H1 (cell line): ENCODE data around the gene MXRA8. TPM values are rescaled to one million over a fixed set of nuclear protein-coding genes. Genes with fewer than 3 reads are reported as not detected.

Source experiments
- CTCF ChIA-PET: fragments of 300-600 bp; sonication (Branson Sonifier 250); formaldehyde crosslinking; loops from one replicate; lab custom pipeline; 2021; ENCODE audit not compliant: partially characterized antibody; lab: Charles Lee
- POLR2A ChIA-PET: fragments of 300-600 bp; sonication (Branson Sonifier 250); formaldehyde crosslinking; loops from one replicate; lab custom pipeline; 2021; ENCODE audit warnings: inconsistent platforms; ENCODE audit not compliant: partially characterized antibody; lab: Charles Lee
- DNase-seq, 2 experiments: peaks; one replicate each; pipeline versions ENCODE4 v3.0.0 to v3.0.0-alpha.2; 2010 to 2022; ENCODE audit warnings: low spot score in 2 of 2, low read depth in 1 of 2, mixed read lengths in 1 of 2
- FAIRE-seq: peaks from 2 replicates; lab custom pipeline; 2011; peaks lifted over from hg19 to GRCh38; lab: Jason Lieb, UNC
- H2AFZ ChIP-seq: 2 replicates; pipeline ENCODE4 v1.8.1; 2012; ENCODE audit warnings: low read length, inconsistent platforms
- H2AK5ac ChIP-seq: 2 replicates; pipeline ENCODE4 v1.6.1; 2013; ENCODE audit warnings: low read depth, low read length
- H2BK120ac ChIP-seq: replicated peaks from 2 replicates; pipeline ENCODE3; 2013; ENCODE audit warnings: low read depth, low read length, inconsistent platforms
- H2BK12ac ChIP-seq: 2 replicates; pipeline ENCODE4 v1.6.1; 2013; ENCODE audit warnings: low read depth, low read length
- H2BK15ac ChIP-seq: 2 replicates; pipeline ENCODE4 v1.6.1; 2013; ENCODE audit warnings: low read length
- H2BK20ac ChIP-seq: 2 replicates; pipeline ENCODE4 v1.6.1; 2013; ENCODE audit warnings: low read length
- H2BK5ac ChIP-seq: 2 replicates; pipeline ENCODE4 v1.6.1; 2013; ENCODE audit warnings: low read depth, low read length
- H3K14ac ChIP-seq: 2 replicates; pipeline ENCODE4 v1.6.1; 2013; ENCODE audit warnings: inconsistent platforms; ENCODE audit not compliant: insufficient read length
- H3K18ac ChIP-seq: 2 replicates; pipeline ENCODE4 v1.6.1; 2013; ENCODE audit warnings: low read length; ENCODE audit errors: extremely low read depth
- H3K23ac ChIP-seq: 2 replicates; pipeline ENCODE4 v1.6.1; 2013; ENCODE audit warnings: inconsistent platforms; ENCODE audit not compliant: insufficient read length
- H3K23me2 ChIP-seq: 2 replicates; pipeline ENCODE4 v1.6.1; 2013; ENCODE audit warnings: low read depth, low read length
- H3K27ac ChIP-seq: 2 replicates; pipeline ENCODE4 v1.6.1; 2011; ENCODE audit warnings: low read depth, low read length, inconsistent platforms
- H3K27me3 ChIP-seq, 4 experiments: replicated peaks in 1 of 4; 1 replicate in 1 of 4; 2 replicates in 3 of 4; pipeline versions ENCODE4 v1.6.1 to v1.8.1; 2011 to 2013; ENCODE audit warnings: low read length in 3 of 4, mild to moderate bottlenecking in 3 of 4, inconsistent platforms in 2 of 4, mixed read lengths in 2 of 4, moderate library complexity in 1 of 4; ENCODE audit not compliant: control insufficient read depth in 3 of 4, insufficient read depth in 3 of 4; ENCODE audit errors: extremely low read depth in 1 of 4
- H3K36me3 ChIP-seq, 4 experiments: 2 replicates each; pipeline versions ENCODE4 v1.6.1 to v1.8.1; 2011 to 2013; ENCODE audit warnings: mild to moderate bottlenecking in 4 of 4, low read length in 3 of 4, moderate library complexity in 2 of 4, control low read depth in 1 of 4, inconsistent platforms in 1 of 4; ENCODE audit not compliant: insufficient read depth in 4 of 4, control insufficient read depth in 2 of 4
- H3K4ac ChIP-seq: replicated peaks from 2 replicates; pipeline ENCODE3; 2013; ENCODE audit warnings: low read length, low read depth, mixed read lengths, inconsistent platforms; ENCODE audit not compliant: insufficient read length
- H3K4me1 ChIP-seq, 4 experiments: replicated peaks in 1 of 4; 1 replicate in 1 of 4; 2 replicates in 3 of 4; pipeline versions ENCODE4 v1.6.1 to v1.8.1; 2011 to 2013; ENCODE audit warnings: low read length in 3 of 4, inconsistent platforms in 2 of 4, mixed read lengths in 1 of 4; ENCODE audit not compliant: insufficient read depth in 4 of 4, control insufficient read depth in 3 of 4
- H3K4me2 ChIP-seq, 2 experiments: 2 replicates each; pipeline versions ENCODE4 v1.6.1 to v1.8.1; 2011 to 2013; ENCODE audit warnings: low read depth in 2 of 2, low read length in 2 of 2, control low read depth in 1 of 2, inconsistent platforms in 1 of 2, mild to moderate bottlenecking in 1 of 2; ENCODE audit not compliant: insufficient read depth in 1 of 2
- H3K4me3 ChIP-seq, 4 experiments: fragments of 200-600, 300-600 bp in 1 of 4; sonication (generic), shearing (Covaris generic), sonication (Bioruptor Twin) in 1 of 4; 2 replicates each; pipeline versions ENCODE4 v1.5.1 to v1.8.1; 2011 to 2016; ENCODE audit warnings: low read length in 4 of 4, low read depth in 3 of 4, control low read depth in 2 of 4, inconsistent platforms in 2 of 4, mild to moderate bottlenecking in 2 of 4, mixed read lengths in 1 of 4, moderate library complexity in 1 of 4; ENCODE audit not compliant: insufficient read depth in 2 of 4; ENCODE audit errors: extremely low read depth in 1 of 4
- H3K56ac ChIP-seq: replicated peaks from 2 replicates; pipeline ENCODE3; 2013; ENCODE audit warnings: low read depth, mild to moderate bottlenecking, mixed read lengths, low read length, inconsistent platforms; ENCODE audit not compliant: insufficient read length
- H3K79me1 ChIP-seq: 2 replicates; pipeline ENCODE4 v1.6.1; 2013; ENCODE audit warnings: low read depth, low read length, control low read depth
- H3K79me2 ChIP-seq, 2 experiments: 2 replicates each; pipeline versions ENCODE4 v1.6.1 to v1.8.1; 2012 to 2013; ENCODE audit warnings: low read length in 2 of 2, mild to moderate bottlenecking in 2 of 2, inconsistent platforms in 1 of 2; ENCODE audit not compliant: insufficient read depth in 2 of 2, control insufficient read depth in 1 of 2
- H3K9ac ChIP-seq, 4 experiments: replicated peaks in 1 of 4; 1 replicate in 1 of 4; 2 replicates in 3 of 4; pipeline versions ENCODE4 v1.6.1 to v1.8.1; 2011 to 2013; ENCODE audit warnings: low read depth in 3 of 4, low read length in 3 of 4, control low read depth in 2 of 4, mild to moderate bottlenecking in 2 of 4, moderate library complexity in 2 of 4, inconsistent platforms in 1 of 4; ENCODE audit errors: extremely low read depth in 1 of 4
- H3K9me3 ChIP-seq, 2 experiments: 2 replicates each; pipeline versions ENCODE4 v1.6.1 to v1.8.1; 2012 to 2013; ENCODE audit warnings: mild to moderate bottlenecking in 2 of 2, moderate library complexity in 2 of 2, control low read depth in 1 of 2, inconsistent platforms in 1 of 2, low read depth in 1 of 2, low read length in 1 of 2, mixed read lengths in 1 of 2; ENCODE audit not compliant: insufficient read depth in 2 of 2
- H4K20me1 ChIP-seq, 2 experiments: replicated peaks in 1 of 2; 2 replicates each; pipeline versions ENCODE3 to v1.8.1; 2011 to 2013; ENCODE audit warnings: inconsistent platforms in 2 of 2, low read length in 2 of 2, mild to moderate bottlenecking in 1 of 2; ENCODE audit not compliant: insufficient read depth in 2 of 2, control insufficient read depth in 1 of 2
- H4K5ac ChIP-seq: 2 replicates; pipeline ENCODE4 v1.6.1; 2013; ENCODE audit warnings: low read length, low read depth, mixed read lengths, inconsistent platforms; ENCODE audit not compliant: insufficient read length
- H4K8ac ChIP-seq: 2 replicates; pipeline ENCODE4 v1.8.0; 2013; ENCODE audit warnings: mild to moderate bottlenecking, moderate library complexity, low read length, inconsistent platforms; ENCODE audit not compliant: insufficient read depth; ENCODE audit errors: extremely low read depth
- H4K91ac ChIP-seq: replicated peaks from 2 replicates; pipeline ENCODE3; 2013; ENCODE audit warnings: low read length, mixed read lengths, inconsistent platforms; ENCODE audit not compliant: insufficient read length
- NRF1 ChIP-seq: IDR thresholded peaks from 2 replicates; pipeline ENCODE4 v1.6.1; 2011; ENCODE audit warnings: mild to moderate bottlenecking, low read depth, low read length, improper control_type of control experiment
- RBBP5 ChIP-seq: IDR thresholded peaks from 2 replicates; pipeline ENCODE4 v1.7.1; 2012; ENCODE audit warnings: low read depth, mild to moderate bottlenecking, inconsistent platforms, low read length, moderate library complexity, borderline replicate concordance
- SAP30 ChIP-seq: fragments of 300-600 bp; sonication (generic); IDR thresholded peaks from 2 replicates; pipeline ENCODE4 v1.7.1; 2012; ENCODE audit warnings: low read length, moderate library complexity, mild to moderate bottlenecking, inconsistent platforms; ENCODE audit not compliant: insufficient read depth, insufficient replicate concordance
- WGBS, 2 experiments: shearing (Covaris generic) in 1 of 2; methylation state at CpG; one replicate each; pipeline versions ENCODE4 v1.1.6 to v1.1.7; 2013 to 2015; ENCODE audit warnings: low lambda C conversion rate in 2 of 2, mixed read lengths in 2 of 2, inconsistent platforms in 1 of 2, low coverage in 1 of 2, missing lambda C conversion rate in 1 of 2; ENCODE audit not compliant: insufficient replicate concordance in 2 of 2, insufficient coverage in 1 of 2, insufficient read length in 1 of 2; ENCODE audit errors: extremely low coverage in 1 of 2, missing lambda C conversion rate in 1 of 2; 5-methylcytosine and 5-hydroxymethylcytosine counted together
- polyA plus RNA-seq, 7 experiments: library from polyadenylated mRNA; depleted of rRNA in 3 of 7; stranded (reverse) in 5 of 7; unstranded in 2 of 7; fragments of >200 nt in 5 of 7; fragments of 200-250 nt in 2 of 7; gene quantifications; 1 replicate in 5 of 7; 2 replicates in 1 of 7; 4 replicates in 1 of 7; pipeline versions ENCODE4 v1.2.1 to v1.2.3, GENCODE V29; 2011 to 2013; ENCODE audit warnings: missing spikeins in 2 of 7, mixed read lengths in 2 of 7
- total RNA-seq: library from RNA; stranded (reverse); fragmentation: NEBNext Ultra II Directional; extraction: Animal tissue kit (Norgen Biotek cat#: 25700); gene quantifications from 2 replicates; pipeline ENCODE4 v1.2.1, GENCODE V29; 2021

Gene MXRA8
- total and polyA plus RNA-seq, 2 of the 8 experiments (the other 6 are each of a cell fraction or from before 2014, with no cell fraction given): 10.5 to 17.2 TPM

DNA sequence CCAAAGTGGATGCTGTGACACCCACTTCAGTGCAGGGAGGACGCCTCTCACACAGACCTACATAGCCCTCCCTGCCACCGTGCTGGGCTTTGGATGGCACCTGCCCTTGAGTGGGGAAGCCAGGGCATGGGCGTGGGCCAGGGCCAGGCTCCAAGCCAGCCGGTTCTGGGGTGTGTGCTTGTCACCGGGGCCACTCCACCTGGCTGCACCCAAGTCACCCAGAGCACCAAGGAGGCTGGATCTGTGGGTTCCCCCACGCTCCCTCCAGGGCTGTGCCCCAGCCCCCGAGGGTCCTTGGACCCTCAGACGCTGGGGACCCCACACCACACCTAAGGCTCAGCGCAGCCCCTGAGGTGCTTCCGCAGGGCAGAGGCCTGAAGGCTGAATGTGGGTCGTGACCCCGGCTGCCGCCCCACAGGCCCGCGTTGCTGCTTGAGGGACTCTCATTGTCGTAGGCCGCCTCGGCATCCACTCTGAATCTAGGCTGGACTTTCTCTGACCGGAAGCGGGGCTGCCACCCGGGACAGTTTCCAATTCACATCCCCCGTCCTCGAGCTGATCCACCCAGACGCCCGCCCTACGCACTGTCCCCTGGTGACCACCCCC is 1.5 kb downstream of the MXRA8 start:
- no peak overlapping the region for H3K4me2 ChIP-seq
- H4K20me1 ChIP-seq: peaks cover 0 to 3% of the 10 kb centered on the region in 2 experiments
- FAIRE-seq: no peak
- TF ChIP-seq SAP30: no peak
- TF ChIP-seq RBBP5: no peak
- no peak for TF ChIP-seq NRF1
- H4K5ac ChIP-seq: no peak overlapping the region
- H2BK15ac ChIP-seq: no peak overlapping the region
- 0 out of 2 replicates have a peak overlapping the region, but pooled peaks have one; percentile 24 for H2BK5ac ChIP-seq
- DNase-seq: no peak
- H3K18ac ChIP-seq: no peak overlapping the region
- peak overlapping the region; percentile 73 for H4K91ac ChIP-seq
- 95% methylated on average over 23 of the region's 26 CpGs; no CpG with 5 or more reads in 1 of the 2 experiments for WGBS, 2 experiments
- no peak overlapping the region for H3K23ac ChIP-seq
- CTCF ChIA-PET: interaction anchor here (1.1 to 2.9 kb wide), 3 partner anchors 12 to 46 kb away, joined by 3 to 18 read pairs (median 3); no protein-coding TSS in a partner anchor
- H3K27me3 ChIP-seq: peaks cover 9 to 17% (median 14%) of the 10 kb centered on the region in 4 experiments
- no peaks in the 10 kb centered on the region for H3K36me3 ChIP-seq
- no peak overlapping the region for H3K27ac ChIP-seq
- peak overlapping the region; percentile 53; the same call in 1 of the 2 replicates for H2AK5ac ChIP-seq
- H3K4me3 ChIP-seq: no peak overlapping the region
- peaks cover 2 to 48% (median 34%) of the 10 kb centered on the region in 4 experiments for H3K4me1 ChIP-seq
- H3K4ac ChIP-seq: no peak overlapping the region
- POLR2A ChIA-PET: interaction anchor here (1.2 to 4.0 kb wide), 5 partner anchors 14 to 64 kb away, joined by 3 to 19 read pairs (median 4); partner anchors contain the start of genes ANKRD65, AURKAIP1, CCNL2 and MRPL20
- no peak overlapping the region for H3K9ac ChIP-seq
- no peak overlapping the region for H2BK120ac ChIP-seq
- H4K8ac ChIP-seq: no peak overlapping the region
- H2AFZ ChIP-seq: no peak overlapping the region
- no peak overlapping the region for H3K14ac ChIP-seq
- H3K23me2 ChIP-seq: peaks cover 14% of the 10 kb centered on the region
- no peaks in the 10 kb centered on the region for H3K79me2 ChIP-seq
- no peak overlapping the region for H3K56ac ChIP-seq
- no peaks in the 10 kb centered on the region for H3K79me1 ChIP-seq
- H3K9me3 ChIP-seq: no peaks in the 10 kb centered on the region
- peak overlapping the region; percentile 50; the same call in 1 of the 2 replicates for H2BK12ac ChIP-seq
- peak overlapping the region; percentile 7; the same call in 1 of the 2 replicates for H2BK20ac ChIP-seq
